CD4-positive, alpha-beta memory T cell (primary cell): ENCODE results near the gene FRK. TPM values are rescaled to one million over a fixed set of nuclear protein-coding genes. Genes with fewer than 3 reads are reported as not detected.

Source experiments
- CTCF ChIA-PET: fragments of 350-600 bp; sonication (Branson Sonifier 250); formaldehyde crosslinking; loops from one replicate; lab custom pipeline; 2021; ENCODE audit warnings: inconsistent platforms; ENCODE audit not compliant: partially characterized antibody; lab: Charles Lee
- POLR2A ChIA-PET: fragments of 350-600 bp; sonication (Branson Sonifier 250); formaldehyde crosslinking; loops from one replicate; lab custom pipeline; 2021; ENCODE audit not compliant: partially characterized antibody; lab: Charles Lee
- DNase-seq, 5 donors: peaks; one replicate each; pipeline versions ENCODE4 v3.0.0 to v3.0.0-alpha.2; 2020 to 2022; ENCODE audit warnings: mixed read lengths in 1 of 5
- H3K27ac ChIP-seq: one replicate; pipeline ENCODE4 v1.7.0; 2013; ENCODE audit warnings: low read depth, low read length
- H3K27me3 ChIP-seq: 2 replicates; pipeline ENCODE4 v1.7.0; 2013; ENCODE audit warnings: mild to moderate bottlenecking, low read length, moderate library complexity; ENCODE audit not compliant: insufficient read depth
- H3K36me3 ChIP-seq: 2 replicates; pipeline ENCODE4 v1.7.0; 2013; ENCODE audit warnings: mild to moderate bottlenecking, low read length, moderate library complexity; ENCODE audit not compliant: insufficient read depth
- H3K4me1 ChIP-seq: 2 replicates; pipeline ENCODE4 v1.7.0; 2013; ENCODE audit warnings: mild to moderate bottlenecking, low read length, moderate library complexity; ENCODE audit not compliant: insufficient read depth
- H3K4me3 ChIP-seq, 2 donors: one replicate each; pipeline ENCODE4 v1.7.0; 2013; ENCODE audit warnings: low read length in 2 of 2, mild to moderate bottlenecking in 1 of 2
- H3K9me3 ChIP-seq, 2 donors: one replicate each; pipeline ENCODE4 v1.7.0; 2013; ENCODE audit warnings: low read length in 2 of 2, control low read depth in 1 of 2; ENCODE audit not compliant: control insufficient read depth in 1 of 2
- H3K27ac Mint-ChIP-seq, 7 donors: one replicate each; pipeline ENCODE4 v1.8.0; 2020 to 2021; ENCODE audit warnings: mixed read lengths in 7 of 7, mild to moderate bottlenecking in 6 of 7, inconsistent platforms in 3 of 7, moderate library complexity in 3 of 7
- H3K27me3 Mint-ChIP-seq, 2 donors: one replicate each; pipeline ENCODE4 v1.8.0; 2020 to 2021; ENCODE audit warnings: mixed read lengths in 2 of 2
- H3K36me3 Mint-ChIP-seq, 2 donors: one replicate each; pipeline ENCODE4 v1.8.0; 2020 to 2021; ENCODE audit warnings: mixed read lengths in 2 of 2, inconsistent platforms in 1 of 2, mild to moderate bottlenecking in 1 of 2
- H3K4me1 Mint-ChIP-seq, 4 donors: one replicate each; pipeline ENCODE4 v1.8.0; 2020 to 2021; ENCODE audit warnings: mixed read lengths in 4 of 4, mild to moderate bottlenecking in 1 of 4
- H3K4me3 Mint-ChIP-seq, 8 donors: one replicate each; pipeline ENCODE4 v1.8.0; 2020 to 2021; ENCODE audit warnings: mixed read lengths in 8 of 8, mild to moderate bottlenecking in 7 of 8, moderate library complexity in 6 of 8, inconsistent platforms in 3 of 8
- H3K9me3 Mint-ChIP-seq, 8 donors: one replicate each; pipeline ENCODE4 v1.8.0; 2020 to 2021; ENCODE audit warnings: mixed read lengths in 8 of 8, mild to moderate bottlenecking in 5 of 8, inconsistent platforms in 3 of 8, moderate library complexity in 1 of 8
- intact Hi-C: fragments of 100-400 bp; cut with micrococcal nuclease; formaldehyde crosslinking; loops from one replicate; pipeline ENCODE4 v1.15.1; 2023
- polyA plus RNA-seq, 2 donors: library from polyadenylated mRNA; unstranded; fragments of 300-500 nt; fragmentation: Illumina TruSeq; gene quantifications; one replicate each; pipeline ENCODE4 v1.2.3, GENCODE V29; 2021
- total RNA-seq, 2 experiments: library from RNA; stranded (reverse); gene quantifications; one replicate each; pipeline ENCODE4 v1.2.3, GENCODE V29; 2021

FRK gene
- total and polyA plus RNA-seq, 4 experiments from 2014 or later = 0.04 TPM; not detected in 3

- H3K4me1 Mint-ChIP-seq = no peaks in the 10 kb centered on the region
- Histone ChIP-seq H3K9me3 (no peaks in the 10 kb centered on the region), H3K27ac (no peak overlapping the region), H3K4me3 (no peak overlapping the region), H3K4me1 (no peaks in the 10 kb centered on the region), H3K36me3 (no peaks in the 10 kb centered on the region), H3K27me3 (no peaks in the 10 kb centered on the region)
- ChIA-PET CTCF (no interaction called here), POLR2A (no interaction called here)
- intact Hi-C loops = no loop called here
- no peaks in the 10 kb centered on the region for H3K36me3 Mint-ChIP-seq
- peaks cover 0 to 3% (median 0%) of the 10 kb centered on the region in 8 donors for H3K9me3 Mint-ChIP-seq
- DNase-seq = no peak
- H3K27ac Mint-ChIP-seq = no peak overlapping the region
- no peak overlapping the region for H3K4me3 Mint-ChIP-seq
- peaks cover 5 to 7% of the 10 kb centered on the region in 2 donors for H3K27me3 Mint-ChIP-seq
These were observed 23.8 kb downstream of the FRK start for GRCh38 chr6:116036885-116037284.

GRCh38 chr6:116036075-116036773 lies 24.5 kb downstream of the FRK start:
- Histone ChIP-seq H3K27ac (no peak overlapping the region), H3K36me3 (no peaks in the 10 kb centered on the region), H3K9me3 (no peaks in the 10 kb centered on the region), H3K4me3 (no peak overlapping the region), H3K4me1 (no peaks in the 10 kb centered on the region), H3K27me3 (no peaks in the 10 kb centered on the region)
- ChIA-PET POLR2A (no interaction called here), CTCF (no interaction called here)
- H3K36me3 Mint-ChIP-seq = no peaks in the 10 kb centered on the region
- H3K27me3 Mint-ChIP-seq = peaks cover 2 to 7% of the 10 kb centered on the region in 2 donors
- no peaks in the 10 kb centered on the region for H3K4me1 Mint-ChIP-seq
- H3K9me3 Mint-ChIP-seq = peaks cover 0 to under 1% (median 0%) of the 10 kb centered on the region in 8 donors
- intact Hi-C loops = no loop called here
- DNase-seq = no peak
- H3K27ac Mint-ChIP-seq = no peak overlapping the region
- no peak overlapping the region for H3K4me3 Mint-ChIP-seq

- intact Hi-C loops = no loop called here
- Mint-ChIP-seq H3K27ac (no peak overlapping the region), H3K9me3 (no peaks in the 10 kb centered on the region), H3K4me3 (no peak overlapping the region), H3K27me3 (peaks cover 1 to 7% of the 10 kb centered on the region in 2 donors), H3K4me1 (no peaks in the 10 kb centered on the region), H3K36me3 (no peaks in the 10 kb centered on the region)
- ChIA-PET POLR2A (no interaction called here), CTCF (no interaction called here)
- Histone ChIP-seq H3K27ac (no peak overlapping the region), H3K27me3 (no peaks in the 10 kb centered on the region), H3K4me3 (no peak overlapping the region), H3K4me1 (no peaks in the 10 kb centered on the region), H3K9me3 (no peaks in the 10 kb centered on the region), H3K36me3 (no peaks in the 10 kb centered on the region)
- no peak for DNase-seq
These were observed 25.1 kb downstream of the FRK start for GRCh38 chr6:116035616-116036015.

GRCh38 chr6:116034327-116034726 lies 26.4 kb downstream of the FRK start:
- ChIA-PET POLR2A (interaction anchor here (1.0 kb wide), 1 partner anchor 15 kb away, joined by 4 read pairs; no protein-coding TSS in a partner anchor), CTCF (no interaction called here)
- Mint-ChIP-seq H3K27ac (no peak overlapping the region), H3K9me3 (no peaks in the 10 kb centered on the region), H3K4me1 (no peaks in the 10 kb centered on the region), H3K36me3 (no peaks in the 10 kb centered on the region), H3K4me3 (no peak overlapping the region), H3K27me3 (peaks cover 1 to 7% of the 10 kb centered on the region in 2 donors)
- H3K4me3 ChIP-seq = no peak overlapping the region
- intact Hi-C loops = no loop called here
- no peak overlapping the region for H3K27ac ChIP-seq
- DNase-seq = no peak
- H3K27me3 ChIP-seq = no peaks in the 10 kb centered on the region
- H3K9me3 ChIP-seq = no peaks in the 10 kb centered on the region
- no peaks in the 10 kb centered on the region for H3K36me3 ChIP-seq
- H3K4me1 ChIP-seq = no peaks in the 10 kb centered on the region

- no peaks in the 10 kb centered on the region for H3K4me1 Mint-ChIP-seq
- DNase-seq = no peak
- no peaks in the 10 kb centered on the region for H3K9me3 Mint-ChIP-seq
- Histone ChIP-seq H3K4me1 (no peaks in the 10 kb centered on the region), H3K4me3 (no peak overlapping the region), H3K36me3 (no peaks in the 10 kb centered on the region), H3K27me3 (no peaks in the 10 kb centered on the region), H3K9me3 (no peaks in the 10 kb centered on the region), H3K27ac (no peak overlapping the region)
- ChIA-PET POLR2A (interaction anchor here (1.0 kb wide), 1 partner anchor 15 kb away, joined by 4 read pairs; no protein-coding TSS in a partner anchor), CTCF (interaction anchor here (1.0 kb wide), 1 partner anchor 63 kb away, joined by 3 read pairs; no protein-coding TSS in a partner anchor)
- H3K27ac Mint-ChIP-seq = no peak overlapping the region
- H3K27me3 Mint-ChIP-seq = peaks cover 1 to 7% of the 10 kb centered on the region in 2 donors
- H3K4me3 Mint-ChIP-seq = no peak overlapping the region
- H3K36me3 Mint-ChIP-seq = no peaks in the 10 kb centered on the region
- intact Hi-C loops = no loop called here
These were observed 26.9 kb downstream of the FRK start for GRCh38 chr6:116033687-116034303.

- Histone ChIP-seq H3K36me3 (no peaks in the 10 kb centered on the region), H3K4me3 (no peak overlapping the region), H3K27me3 (no peaks in the 10 kb centered on the region), H3K4me1 (no peaks in the 10 kb centered on the region), H3K9me3 (no peaks in the 10 kb centered on the region), H3K27ac (no peak overlapping the region)
- DNase-seq = no peak
- intact Hi-C loops = no loop called here
- no peaks in the 10 kb centered on the region for H3K4me1 Mint-ChIP-seq
- H3K27ac Mint-ChIP-seq = no peak overlapping the region
- POLR2A ChIA-PET = no interaction called here
- no peaks in the 10 kb centered on the region for H3K36me3 Mint-ChIP-seq
- no peaks in the 10 kb centered on the region for H3K9me3 Mint-ChIP-seq
- CTCF ChIA-PET = no interaction called here
- peaks cover 3 to 7% of the 10 kb centered on the region in 2 donors for H3K27me3 Mint-ChIP-seq
- H3K4me3 Mint-ChIP-seq = no peak overlapping the region
These were observed 29.9 kb downstream of the FRK start for GRCh38 chr6:116030770-116031169.

- Histone ChIP-seq H3K36me3 (no peaks in the 10 kb centered on the region), H3K4me3 (no peak overlapping the region), H3K4me1 (no peaks in the 10 kb centered on the region), H3K27me3 (no peaks in the 10 kb centered on the region), H3K27ac (no peak overlapping the region), H3K9me3 (no peaks in the 10 kb centered on the region)
- intact Hi-C loops = no loop called here
- ChIA-PET CTCF (no interaction called here), POLR2A (no interaction called here)
- no peak overlapping the region for H3K4me3 Mint-ChIP-seq
- H3K27ac Mint-ChIP-seq = no peak overlapping the region
- H3K4me1 Mint-ChIP-seq = no peaks in the 10 kb centered on the region
- peaks cover 3 to 6% of the 10 kb centered on the region in 2 donors for H3K27me3 Mint-ChIP-seq
- no peaks in the 10 kb centered on the region for H3K36me3 Mint-ChIP-seq
- no peaks in the 10 kb centered on the region for H3K9me3 Mint-ChIP-seq
- no peak for DNase-seq
These were observed 31.2 kb downstream of the FRK start for GRCh38 chr6:116029535-116029934.
